GM13977 (cell line): ENCODE results near the gene NFATC2.

Source experiments
- DNase-seq: peaks from one replicate; pipeline ENCODE4 v3.0.0; 2012; ENCODE audit warnings: low spot score
- in situ Hi-C: fragments of 300-500 bp; cut with MboI; formaldehyde crosslinking; loops from one replicate; pipeline ENCODE4 v1.12.0; 2022; ENCODE audit warnings: low sequenced_read_pairs, low pct_unique_long_range_greater_than_20kb, mixed read lengths, inconsistent platforms; ENCODE audit not compliant: unreplicated experiment
- TF ChIP-seq, protein P1 (sequence below): IDR thresholded peaks from 2 replicates; pipeline ENCODE4 v1.5.1; 2012; ENCODE audit warnings: mild to moderate bottlenecking, control low read depth; ENCODE audit not compliant: insufficient read depth; ENCODE audit errors: extremely low read depth, missing control alignments

Gene NFATC2

GRCh38 chr20:51488331-51488730 is 54.2 kb downstream of the NFATC2 start:
- DNase-seq = no peak
- in situ Hi-C loops = no loop called here
- TF ChIP-seq, protein P1, sequence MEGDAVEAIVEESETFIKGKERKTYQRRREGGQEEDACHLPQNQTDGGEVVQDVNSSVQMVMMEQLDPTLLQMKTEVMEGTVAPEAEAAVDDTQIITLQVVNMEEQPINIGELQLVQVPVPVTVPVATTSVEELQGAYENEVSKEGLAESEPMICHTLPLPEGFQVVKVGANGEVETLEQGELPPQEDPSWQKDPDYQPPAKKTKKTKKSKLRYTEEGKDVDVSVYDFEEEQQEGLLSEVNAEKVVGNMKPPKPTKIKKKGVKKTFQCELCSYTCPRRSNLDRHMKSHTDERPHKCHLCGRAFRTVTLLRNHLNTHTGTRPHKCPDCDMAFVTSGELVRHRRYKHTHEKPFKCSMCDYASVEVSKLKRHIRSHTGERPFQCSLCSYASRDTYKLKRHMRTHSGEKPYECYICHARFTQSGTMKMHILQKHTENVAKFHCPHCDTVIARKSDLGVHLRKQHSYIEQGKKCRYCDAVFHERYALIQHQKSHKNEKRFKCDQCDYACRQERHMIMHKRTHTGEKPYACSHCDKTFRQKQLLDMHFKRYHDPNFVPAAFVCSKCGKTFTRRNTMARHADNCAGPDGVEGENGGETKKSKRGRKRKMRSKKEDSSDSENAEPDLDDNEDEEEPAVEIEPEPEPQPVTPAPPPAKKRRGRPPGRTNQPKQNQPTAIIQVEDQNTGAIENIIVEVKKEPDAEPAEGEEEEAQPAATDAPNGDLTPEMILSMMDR = no peak

DNA sequence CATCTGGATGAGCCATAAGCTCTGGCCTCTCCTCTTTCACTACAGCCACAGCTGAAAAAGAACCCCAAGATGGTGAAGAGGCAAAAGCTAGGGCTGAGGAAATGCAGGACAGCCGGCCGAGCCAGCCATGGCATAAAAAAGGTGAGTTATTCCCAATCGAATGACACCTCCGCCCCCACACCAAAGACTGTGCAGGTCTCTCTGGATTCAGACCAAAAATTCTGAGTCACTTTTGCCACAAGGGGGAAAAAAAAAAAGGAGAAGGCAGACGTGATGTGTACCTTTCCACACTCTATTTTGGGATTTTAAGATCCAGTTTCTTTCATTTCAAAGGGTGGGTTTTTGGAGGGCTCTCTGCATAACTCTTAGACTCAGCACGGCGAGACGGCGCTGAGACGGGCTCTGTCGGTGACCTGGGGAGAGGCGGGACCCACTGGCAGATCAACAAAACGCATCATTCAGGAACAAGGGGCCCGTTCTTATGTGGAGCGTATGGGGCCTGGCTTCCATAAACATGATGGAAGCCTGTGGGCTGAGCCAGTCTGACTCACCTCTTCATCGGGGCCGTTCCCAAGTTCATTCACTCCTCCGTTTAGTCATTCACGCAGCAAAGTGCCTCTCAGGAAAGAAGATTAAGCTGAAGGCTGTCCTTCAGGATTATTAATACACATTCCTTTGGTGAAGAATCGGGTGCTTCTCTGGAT is 54.8 kb downstream of the NFATC2 start:
- TF ChIP-seq, protein P1 = no peak
- DNase-seq = no peak
- in situ Hi-C loops = no loop called here

GRCh38 chr20:51487076-51487475 is 55.4 kb downstream of the NFATC2 start:
- in situ Hi-C loops = no loop called here

DNA sequence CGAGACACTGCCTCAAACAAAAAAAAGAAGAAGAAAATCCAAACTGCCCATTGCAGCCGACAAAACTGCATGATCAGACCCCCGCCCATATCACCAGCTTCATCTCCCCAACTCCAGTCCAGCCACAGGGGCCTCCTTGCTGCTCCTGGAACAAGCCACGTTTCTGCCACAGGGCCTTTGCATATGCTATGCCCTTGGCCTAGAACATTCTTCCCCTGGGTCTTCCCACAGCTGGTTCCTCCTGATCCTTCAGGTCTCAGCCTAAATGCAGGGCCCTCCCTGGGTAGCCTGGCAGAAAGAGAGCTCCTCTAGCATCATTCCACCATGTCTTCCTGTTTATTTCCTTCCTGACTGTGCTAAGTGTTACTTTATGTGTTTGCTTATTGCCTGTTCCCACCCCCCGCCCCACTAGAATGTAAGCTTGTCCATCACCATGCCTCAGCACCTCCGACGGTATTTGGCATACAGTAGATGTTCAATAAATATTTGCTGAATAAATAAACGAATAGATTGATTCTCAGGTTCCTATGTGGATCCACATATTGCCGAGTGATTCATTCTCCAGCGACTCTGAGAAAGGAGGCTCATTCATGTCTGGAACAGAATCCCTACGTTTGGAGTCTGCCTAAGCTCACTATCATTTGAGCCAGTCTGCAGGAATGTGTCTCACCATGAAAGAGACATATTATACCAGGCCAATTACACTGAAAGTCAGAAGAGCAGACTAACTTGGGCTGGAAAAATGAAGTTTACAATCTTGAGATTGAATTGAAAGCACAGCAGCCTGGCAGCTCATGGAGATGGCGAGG is 56.1 kb downstream of the NFATC2 start:
- TF ChIP-seq, protein P1 = no peak
- DNase-seq = no peak
- in situ Hi-C loops = no loop called here

More at GRCh38 chr20:51487076-51487475, 55.4 kb downstream of the NFATC2 start:
- DNase-seq = no peak
- TF ChIP-seq, protein P1 = no peak

- no peak for DNase-seq
- in situ Hi-C loops = no loop called here
- TF ChIP-seq, protein P1 = no peak
Observed at GRCh38 chr20:51484831-51485230, 57.7 kb downstream of the NFATC2 start.

GRCh38 chr20:51484141-51484815 is 58.2 kb downstream of the NFATC2 start:
- TF ChIP-seq, protein P1 = no peak
- in situ Hi-C loops = no loop called here
- no peak for DNase-seq
